ENCODE data around the gene FMNL1.

The FMNL1 gene

GRCh38 chr17:45260204-45260783 is 38.6 kb downstream of the FMNL1 start:
- no peak for DNase-seq

- no peak for DNase-seq
Observed at GRCh38 chr17:45261577-45262515, 40.2 kb downstream of the FMNL1 start, which contains the start of gene SPATA32. TSS of gene SPATA32 (minus strand) at chr17:45262094. CDS start at chr17:45262016, 78 bp downstream.

GRCh38 chr17:45262516-45263476 is 41.1 kb downstream of the FMNL1 start:
- DNase-seq = no peak

DNA sequence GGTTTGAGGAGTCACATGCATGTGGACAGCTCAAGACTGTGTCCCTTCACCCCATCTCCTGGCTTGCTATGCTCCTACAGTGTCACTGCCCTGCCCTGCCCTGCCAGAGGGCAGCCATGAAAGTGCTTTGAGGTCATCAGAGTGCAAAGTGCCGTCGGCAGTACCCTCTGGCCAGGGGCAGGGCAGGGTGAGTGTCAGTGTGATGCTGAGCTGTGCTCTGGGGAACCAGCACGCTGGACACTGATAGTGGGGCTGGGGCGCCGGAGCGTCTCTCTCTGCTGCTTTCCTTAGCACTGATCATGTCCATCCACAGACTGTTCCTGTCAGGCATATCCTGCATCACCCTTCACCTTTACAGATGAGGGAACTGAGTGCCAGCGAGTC is 41.8 kb downstream of the FMNL1 start:
- DNase-seq = no peak

GRCh38 chr17:45264430-45264829 is 42.7 kb downstream of the FMNL1 start:
- no peak for DNase-seq

- DNase-seq = no peak
Observed at GRCh38 chr17:45264988-45265387, 43.3 kb downstream of the FMNL1 start.

GRCh38 chr17:45265821-45266220 is 44.1 kb downstream of the FMNL1 start:
- no peak for DNase-seq

DNA sequence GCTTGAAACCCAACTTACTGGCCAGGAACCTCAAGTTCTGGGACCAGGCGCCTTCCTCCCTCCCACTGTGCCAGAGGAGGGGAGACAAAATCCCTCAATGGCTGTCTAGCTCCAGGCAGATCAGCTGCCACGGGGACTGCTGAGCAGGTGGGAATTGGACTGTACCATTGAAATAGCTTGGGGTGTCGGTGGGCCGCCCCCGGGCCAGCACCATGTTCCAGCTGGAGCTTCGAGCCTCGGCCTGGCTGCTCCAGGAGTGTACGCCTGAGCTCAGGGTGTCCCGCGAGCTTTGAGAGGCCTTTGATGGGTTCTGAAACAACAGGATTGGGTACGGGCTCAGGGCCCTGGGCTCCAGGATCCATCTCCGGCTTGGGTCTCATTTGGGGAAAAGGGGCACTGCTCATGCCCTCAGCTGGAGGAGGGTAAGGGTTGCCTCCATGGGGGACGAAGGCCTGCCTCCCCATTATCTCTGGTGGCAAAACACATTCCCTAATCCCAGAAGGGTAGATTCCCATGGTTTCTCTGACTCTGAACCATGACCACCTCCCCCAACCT is 44.8 kb downstream of the FMNL1 start:
- no peak for DNase-seq

DNA sequence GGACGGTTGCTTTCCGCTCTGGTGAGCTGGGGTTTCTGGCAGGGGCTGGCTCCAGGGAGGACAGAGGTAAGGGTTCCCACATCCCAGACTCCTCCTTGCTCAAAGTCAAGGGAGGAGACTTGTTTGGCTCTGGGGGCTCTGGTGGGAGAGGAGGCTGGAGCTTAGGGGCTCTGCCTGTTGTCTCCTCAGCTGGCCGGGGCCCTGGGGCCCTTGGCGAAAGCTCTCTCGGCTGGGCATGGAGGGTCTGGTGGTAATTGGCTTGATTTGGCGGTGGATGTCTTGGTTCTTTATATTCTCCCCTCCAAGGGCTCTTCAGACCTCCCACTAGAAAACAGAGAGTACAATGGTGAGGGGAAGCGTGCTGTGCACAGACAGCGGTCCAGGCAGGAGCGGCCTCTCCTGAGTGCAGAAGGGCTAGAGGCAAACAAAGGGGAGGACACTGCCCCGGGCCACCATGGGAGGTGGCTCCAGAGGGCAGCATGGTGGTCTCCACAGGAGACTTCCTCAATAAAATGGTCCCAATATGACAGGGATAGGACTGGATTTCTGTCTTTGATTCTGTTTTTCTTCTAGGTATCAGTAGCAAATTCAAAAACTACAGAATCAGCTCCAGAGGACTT is 45.9 kb downstream of the FMNL1 start:
- DNase-seq = no peak

DNA sequence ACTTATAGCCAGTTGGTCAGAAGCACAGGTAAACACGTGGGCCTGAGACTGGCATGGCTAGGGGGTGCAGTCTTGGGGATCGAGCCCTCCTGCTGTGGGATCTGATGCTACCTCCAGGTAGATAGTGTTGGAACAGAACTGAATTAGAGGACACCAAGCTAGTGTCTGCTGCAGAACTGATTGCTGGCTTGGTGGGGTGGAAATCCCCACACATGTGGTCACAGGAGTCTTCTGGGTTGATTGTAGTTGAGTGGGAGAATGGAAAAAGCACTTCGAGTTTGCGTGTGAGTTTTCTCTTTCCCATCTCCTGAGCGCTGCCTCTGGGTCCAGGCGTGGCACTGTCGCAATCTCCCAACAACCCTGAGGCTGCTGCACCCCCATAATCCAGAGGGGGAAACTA is 48.2 kb downstream of the FMNL1 start:
- DNase-seq = no peak

GRCh38 chr17:45270828-45271418 is 49.2 kb downstream of the FMNL1 start:
- DNase-seq = no peak

DNA sequence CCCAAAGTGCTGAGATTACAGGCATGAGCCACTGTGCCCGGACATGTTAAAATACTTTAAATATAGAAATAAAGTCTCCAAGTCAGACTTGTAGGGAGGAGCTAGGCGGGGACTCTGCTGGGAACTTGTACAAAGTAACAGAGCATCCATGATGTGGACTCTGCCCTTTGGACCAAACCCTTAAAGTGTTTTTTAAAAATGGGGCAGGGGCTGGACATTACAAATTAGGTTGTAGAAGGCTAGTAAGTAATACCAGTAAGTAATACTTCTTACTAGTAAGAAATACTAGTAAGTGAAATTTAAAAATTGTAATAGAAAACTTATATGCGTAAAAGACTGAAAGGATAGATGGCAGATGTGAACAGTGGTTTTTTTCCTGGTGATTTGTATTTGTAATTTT is 49.9 kb downstream of the FMNL1 start:
- no peak for DNase-seq

DNA sequence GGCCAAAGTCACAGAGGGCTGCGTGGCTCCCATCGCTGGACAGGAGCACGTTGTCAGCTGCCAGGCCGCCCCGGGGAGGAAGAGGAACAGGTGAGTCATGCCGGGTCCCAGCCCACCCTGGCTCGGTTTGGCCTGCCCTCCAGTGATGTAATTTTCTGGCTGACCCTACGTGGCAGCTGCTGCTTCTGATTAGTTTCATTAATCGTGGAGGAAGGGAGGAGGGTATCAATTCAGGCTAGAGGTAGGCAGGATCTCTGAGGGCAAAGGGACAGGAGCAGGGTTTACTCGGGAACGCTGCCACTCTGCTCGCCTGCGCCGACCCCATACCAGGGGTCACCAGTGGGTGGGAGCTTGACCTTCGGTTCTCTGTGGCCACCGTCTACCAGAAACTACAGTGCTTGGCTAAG is 51.9 kb downstream of the FMNL1 start:
- DNase-seq = no peak

- no peak for DNase-seq
Observed at GRCh38 chr17:45274033-45274432, 52.3 kb downstream of the FMNL1 start.

GRCh38 chr17:45276031-45276430 is 54.3 kb downstream of the FMNL1 start:
- DNase-seq = no peak

GRCh38 chr17:45277216-45277849 is 55.6 kb downstream of the FMNL1 start:
- peak; percentile 75 to 79 for DNase-seq

DNA sequence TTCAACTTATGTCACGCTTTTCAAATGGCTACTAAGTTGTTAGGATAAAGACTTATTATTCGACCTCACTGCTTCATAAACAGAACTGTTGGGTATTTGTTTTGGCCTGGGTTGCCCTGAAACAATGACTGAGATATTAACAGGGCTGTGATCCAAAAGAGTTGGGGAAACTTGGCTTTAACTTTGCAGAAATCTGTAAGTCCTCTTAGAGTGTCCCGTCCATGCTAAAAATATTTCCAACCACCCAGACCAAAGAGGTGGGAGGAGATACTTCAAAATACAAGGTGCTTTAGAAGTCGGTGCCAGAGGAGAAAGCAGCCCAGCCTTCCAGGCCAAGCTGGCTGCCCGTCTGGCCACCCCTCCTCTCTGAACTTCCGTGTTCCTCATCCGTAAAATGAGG is 56.3 kb downstream of the FMNL1 start:
- no peak for DNase-seq

DNA sequence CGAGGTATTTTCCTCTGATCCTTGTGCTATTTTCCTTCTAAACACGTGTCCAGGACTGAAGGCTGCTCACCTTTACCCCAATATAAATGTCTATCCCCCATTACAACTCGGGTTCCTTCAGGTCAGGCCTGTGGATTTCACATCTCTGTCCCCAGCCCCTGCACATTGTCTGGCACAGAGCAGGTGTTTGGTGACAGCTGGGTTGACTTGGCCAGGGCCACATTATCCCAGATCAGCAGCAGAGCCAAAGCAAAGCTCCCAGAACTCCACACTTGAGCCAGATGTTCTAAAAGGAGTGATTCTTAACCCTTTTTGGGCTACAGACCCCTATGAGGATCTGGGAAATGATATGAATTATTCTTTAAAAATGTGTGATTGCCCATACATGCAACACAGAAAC is 58.2 kb downstream of the FMNL1 start:
- DNase-seq = no peak

DNA sequence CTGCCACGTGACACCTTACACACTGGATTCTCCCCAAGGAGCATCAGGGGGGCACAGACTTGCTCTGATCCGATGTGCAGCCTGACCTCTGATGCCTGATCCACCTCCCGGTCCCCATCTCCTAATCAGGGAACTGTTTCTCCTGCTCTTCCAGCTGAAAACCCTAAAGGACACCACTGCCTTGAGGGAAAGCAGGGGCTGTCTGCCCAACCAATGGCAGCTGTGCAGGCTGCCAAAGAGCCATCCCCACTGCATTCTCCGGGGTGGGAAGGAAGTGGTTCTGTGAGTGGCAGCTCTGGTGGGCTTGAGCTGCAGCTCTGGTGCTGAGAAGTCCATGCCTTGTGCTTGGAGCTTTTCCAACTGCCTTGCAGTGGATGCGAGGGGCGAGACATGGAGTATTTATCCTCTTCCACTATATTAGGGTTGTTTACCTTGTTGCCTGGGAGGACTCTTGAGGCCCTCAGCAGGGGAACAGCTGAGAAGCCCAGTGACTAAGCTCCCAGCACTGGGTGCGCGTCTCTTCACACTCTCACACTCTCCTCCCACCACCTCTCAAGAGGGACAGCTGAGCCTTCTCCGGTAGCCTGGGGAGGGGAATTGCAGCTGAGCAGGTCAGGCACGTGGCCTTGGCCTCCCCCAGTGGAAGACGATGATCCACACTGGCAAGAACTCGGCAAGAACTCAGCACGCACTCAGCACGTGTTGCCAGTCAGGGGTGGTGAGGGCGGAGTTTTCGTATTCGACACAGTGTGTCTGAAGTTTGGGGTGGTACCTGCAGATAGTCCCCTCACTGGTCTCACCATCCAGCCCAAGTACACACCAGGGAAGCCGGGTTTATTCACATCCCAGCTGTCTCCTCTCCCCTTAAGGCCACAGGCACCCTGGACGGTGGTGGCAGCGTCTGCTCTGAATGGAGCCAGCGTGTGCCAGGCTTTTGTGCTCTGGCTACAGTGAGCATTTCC is 61.3 kb downstream of the FMNL1 start:
- peak; percentile 43 to 49 for DNase-seq

DNA sequence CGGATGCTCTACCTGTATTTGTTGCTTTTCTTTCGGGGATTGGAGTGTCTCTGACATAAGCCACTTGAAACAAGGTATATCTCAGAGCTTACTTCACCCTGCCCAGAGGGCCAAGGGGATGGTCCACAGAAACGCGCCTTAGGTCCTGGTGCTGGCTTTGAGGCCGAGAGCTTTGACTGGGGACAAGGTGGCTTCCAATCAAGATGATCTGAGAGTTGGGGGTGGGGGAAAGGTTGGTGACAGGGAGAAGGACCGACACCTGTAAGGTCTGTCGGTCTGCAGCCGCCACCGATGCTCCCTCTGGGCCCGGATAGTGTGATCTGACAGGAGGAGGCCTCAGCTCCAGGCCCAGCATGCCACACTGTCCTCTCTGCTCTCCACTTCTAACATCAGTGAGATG is 62.0 kb downstream of the FMNL1 start:
- no peak for DNase-seq
